A549 treated with GW870086 at 1 μM for 4 hours (cell line): ENCODE data around the gene S100A2. TPM values are rescaled to one million over a fixed set of nuclear protein-coding genes. Genes with fewer than 3 reads are reported as not detected.

Experiments
- total RNA-seq: library from RNA; stranded (reverse); fragments of 200-300 nt; extraction: Qiagen RNA extraction; gene quantifications from 5 replicates; pipeline ENCODE4 v1.2.3, GENCODE V29; 2022; ENCODE audit warnings: low read depth

The S100A2 gene
- total RNA-seq = 18.8 to 40.7 TPM (median 32.4 TPM) in 5 replicates

GRCh38 chr1:153565529-153566374, at the start of gene S100A2:
S100A2 (minus strand) TSS chr1:153565844; CDS start chr1:153563877, 1,967 bp downstream.

GRCh38 chr1:153612755-153613331, 47.2 kb upstream of the S100A2 start, which contains the start of gene S100A16:
S100A16 (minus strand) TSS chr1:153613137; CDS start chr1:153608151, 4,986 bp downstream.

GRCh38 chr1:153548722-153549688, 16.6 kb downstream of the S100A2 start, which contains the start of gene S100A3:
S100A3 (minus strand) TSS chr1:153549258; CDS start chr1:153548485, 773 bp downstream.

DNA sequence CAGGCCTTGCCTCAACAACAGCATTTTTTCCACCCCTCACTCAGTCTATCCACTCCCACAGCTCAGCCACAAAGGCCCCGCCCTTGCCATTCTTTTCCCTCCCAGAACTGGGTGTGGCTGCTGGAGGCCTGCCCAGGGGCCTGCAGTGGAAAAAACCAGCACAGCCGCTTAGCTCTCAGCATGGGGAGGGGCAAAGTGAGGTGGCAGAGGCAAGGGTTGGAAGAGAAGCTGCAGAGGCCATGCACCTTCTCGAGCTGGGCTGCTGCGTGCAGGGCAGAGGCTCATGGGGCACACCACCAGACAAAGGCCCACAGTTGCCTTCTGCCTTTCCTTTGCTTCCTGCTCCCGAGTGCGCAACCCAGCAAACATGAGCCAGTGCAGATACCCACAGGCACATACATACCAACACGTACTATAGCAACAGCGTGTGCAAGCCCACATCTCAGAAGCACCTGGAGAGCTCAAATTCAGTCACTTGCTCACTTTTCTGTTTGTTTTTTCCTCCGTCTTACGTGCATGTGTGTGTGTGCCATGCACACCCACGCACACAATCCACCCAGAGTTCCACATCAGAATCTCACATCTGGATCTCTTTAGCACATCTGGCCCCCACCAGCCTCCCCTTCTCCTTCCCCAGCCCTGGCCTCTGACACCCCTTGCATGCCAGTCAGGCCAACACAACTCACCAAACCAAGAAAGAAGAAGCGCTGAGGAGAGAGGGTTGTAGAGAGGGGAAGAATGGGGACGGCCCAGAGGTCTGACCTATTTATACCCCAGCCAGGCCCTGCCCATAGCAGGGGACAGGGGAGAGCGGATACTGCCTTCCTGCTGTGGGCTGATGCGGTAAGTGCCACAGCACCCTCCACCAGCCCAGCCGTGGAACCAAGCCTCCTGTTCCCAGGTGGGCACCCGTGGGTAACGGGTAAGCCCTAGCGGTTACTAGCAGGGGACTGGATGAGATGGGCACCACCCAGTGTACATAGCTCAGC, 20.3 kb downstream of the S100A2 start, which contains the start of gene S100A4:
TSS of gene S100A4 (minus strand) at position 740 of the 989 bp plus-strand sequence. CDS start 1,012 bp downstream, outside the sequence.

DNA sequence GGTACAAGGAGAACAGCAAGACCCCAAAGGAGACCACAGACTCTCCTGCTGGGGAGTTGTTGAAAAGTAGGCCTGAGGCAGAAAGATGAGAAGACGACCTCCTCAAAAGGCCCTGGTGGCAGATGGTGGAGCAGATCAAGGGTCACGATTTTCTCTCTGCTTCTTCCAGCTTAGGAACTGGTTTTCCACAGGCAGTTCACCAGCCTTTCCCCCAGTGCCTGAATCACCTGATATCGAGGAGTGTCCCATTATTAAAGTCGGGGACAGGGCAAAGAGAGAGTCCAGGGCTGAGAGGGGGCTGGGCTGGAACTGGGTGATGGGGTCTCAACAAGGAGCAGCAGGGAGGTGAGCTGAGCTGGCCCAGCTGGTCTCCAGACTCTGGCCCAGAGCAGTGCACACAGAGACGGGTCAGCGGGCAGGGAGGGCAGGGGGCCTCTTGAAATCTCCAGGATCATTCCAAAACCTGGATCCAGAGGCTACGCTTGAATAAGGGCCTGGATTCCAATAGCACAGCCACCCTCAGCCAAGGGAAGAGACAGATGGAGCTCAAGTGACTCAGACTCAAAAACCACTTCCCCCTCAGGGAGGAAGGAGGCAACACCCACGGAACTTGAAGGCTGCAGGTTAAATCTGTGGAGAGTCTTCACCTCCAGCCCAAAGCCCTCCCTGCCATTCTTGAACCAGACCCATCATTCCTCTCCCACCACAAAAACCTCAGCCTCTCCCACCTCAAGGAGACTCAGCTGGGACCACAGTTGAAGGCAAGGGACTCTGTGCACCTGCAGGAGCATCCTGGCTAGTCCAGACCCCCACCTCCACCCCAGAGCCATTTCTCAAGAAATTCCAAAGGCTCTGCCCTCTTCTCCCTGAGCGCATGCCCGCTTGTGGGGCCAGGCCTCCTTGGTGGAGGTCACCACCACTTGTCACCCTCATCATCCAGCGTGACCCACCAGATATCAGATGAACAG, 25.0 kb downstream of the S100A2 start, which contains the start of gene S100A5:
TSS of gene S100A5 (minus strand) at position 541 of the 968 bp plus-strand sequence. CDS start 743 bp downstream, outside the sequence.

GRCh38 chr1:153535242-153536011, 30.2 kb downstream of the S100A2 start, which contains the start of gene S100A6:
S100A6 (minus strand) TSS chr1:153535991; CDS start chr1:153535339, 652 bp downstream.

Other genes with a start within 250 kb of the S100A2 start
- not detected in 5 replicates for gene PGLYRP4, start 217.0 kb downstream of the S100A2 start, total RNA-seq
- gene S100A9, start 208.0 kb downstream of the S100A2 start, total RNA-seq = 0.31 to 1.4 TPM (median 1.2 TPM) in 5 replicates
- gene S100A12, start 190.2 kb downstream of the S100A2 start, total RNA-seq = not detected in 5 replicates
- not detected in 5 replicates for gene S100A8, start 174.8 kb downstream of the S100A2 start, total RNA-seq
- not detected in 5 replicates for gene S100A7A, start 149.3 kb downstream of the S100A2 start, total RNA-seq
- not detected in 5 replicates for gene S100A7, start 105.2 kb downstream of the S100A2 start, total RNA-seq
- 3,721 to 4,200 TPM (median 3,795 TPM) in 5 replicates for gene S100A6, start 29.9 kb downstream of the S100A2 start, total RNA-seq
- gene S100A5, start 24.9 kb downstream of the S100A2 start, total RNA-seq = 0.87 to 1.4 TPM (median 1.1 TPM) in 5 replicates
- gene S100A4, start 20.0 kb downstream of the S100A2 start, total RNA-seq = 1,668 to 2,055 TPM (median 1,841 TPM) in 5 replicates
- gene S100A3, start 16.6 kb downstream of the S100A2 start, total RNA-seq = 104 to 121 TPM (median 120 TPM) in 5 replicates
- 527 to 623 TPM (median 604 TPM) in 5 replicates for gene S100A16, start 47.3 kb upstream of the S100A2 start, total RNA-seq
- gene S100A14, start 50.5 kb upstream of the S100A2 start, total RNA-seq = 0.29 to 0.82 TPM (median 0.52 TPM) in 5 replicates
- gene S100A13, start 61.7 kb upstream of the S100A2 start, total RNA-seq = 181 to 204 TPM (median 194 TPM) in 5 replicates
- 0.62 to 0.80 TPM (median 0.73 TPM) in 4 of 5 replicates, not detected in the other for gene S100A1, start 62.6 kb upstream of the S100A2 start, total RNA-seq
- 68.2 to 85.8 TPM (median 80.9 TPM) in 5 replicates for gene CHTOP, start 68.2 kb upstream of the S100A2 start, total RNA-seq
- gene SNAPIN, start 92.9 kb upstream of the S100A2 start, total RNA-seq = 55.9 to 63.8 TPM (median 59.8 TPM) in 5 replicates
- 259 to 286 TPM (median 267 TPM) in 5 replicates for gene ILF2, start 105.1 kb upstream of the S100A2 start, total RNA-seq
- 0.97 to 1.6 TPM (median 1.1 TPM) in 5 replicates for gene NPR1, start 112.8 kb upstream of the S100A2 start, total RNA-seq
- gene INTS3, start 162.2 kb upstream of the S100A2 start, total RNA-seq = 16.1 to 20.1 TPM (median 18.6 TPM) in 5 replicates
- 0.91 to 2.4 TPM (median 1.6 TPM) in 5 replicates for gene SLC27A3, start 209.6 kb upstream of the S100A2 start, total RNA-seq